Activated T-helper 17 cell treated with anti-CD3 and anti-CD28 coated beads, Interleukin-2, amount 50 U/mL, for 72 hours (primary cell): ENCODE measurements around the gene DUOX2. TPM values are rescaled to one million over a fixed set of nuclear protein-coding genes. Genes with fewer than 3 reads are reported as not detected.
A peak's percentile ranks its signal among the peaks of the same experiment; 100 is the strongest.
"Not testable (repeated sequence)": the region's sequence is repeated elsewhere in the genome, so short reads cannot be mapped to it uniquely, and the experiment has no call there.

ENCODE experiments used
- ATAC-seq: fragments of 150-1000 bp; cut with Tn5 transposase; replicated peaks from 2 replicates; pipeline ENCODE4 v1.10.0; 2021; ENCODE audit warnings: mild to moderate bottlenecking, moderate library complexity
- H3K27ac Mint-ChIP-seq: one replicate; pipeline ENCODE4 v1.8.0; 2022; ENCODE audit warnings: mixed read lengths
- H3K27me3 Mint-ChIP-seq: one replicate; pipeline ENCODE4 v1.8.0; 2022; ENCODE audit warnings: mixed read lengths
- H3K36me3 Mint-ChIP-seq: one replicate; pipeline ENCODE4 v1.8.0; 2022; ENCODE audit warnings: low read depth, mild to moderate bottlenecking, mixed read lengths
- H3K4me1 Mint-ChIP-seq: one replicate; pipeline ENCODE4 v1.8.0; 2022; ENCODE audit warnings: mixed read lengths
- H3K4me3 Mint-ChIP-seq: one replicate; pipeline ENCODE4 v1.8.0; 2022; ENCODE audit warnings: mild to moderate bottlenecking, mixed read lengths
- H3K9me3 Mint-ChIP-seq: one replicate; pipeline ENCODE4 v1.8.0; 2022; ENCODE audit warnings: mixed read lengths
- total RNA-seq, 2 donors: library from RNA; stranded (reverse); gene quantifications; one replicate each; pipeline ENCODE4 v1.2.3, GENCODE V29; 2022

DUOX2 gene
- total RNA-seq, 2 donors from 2014 or later = 0.21 TPM; not detected in 1

DNA sequence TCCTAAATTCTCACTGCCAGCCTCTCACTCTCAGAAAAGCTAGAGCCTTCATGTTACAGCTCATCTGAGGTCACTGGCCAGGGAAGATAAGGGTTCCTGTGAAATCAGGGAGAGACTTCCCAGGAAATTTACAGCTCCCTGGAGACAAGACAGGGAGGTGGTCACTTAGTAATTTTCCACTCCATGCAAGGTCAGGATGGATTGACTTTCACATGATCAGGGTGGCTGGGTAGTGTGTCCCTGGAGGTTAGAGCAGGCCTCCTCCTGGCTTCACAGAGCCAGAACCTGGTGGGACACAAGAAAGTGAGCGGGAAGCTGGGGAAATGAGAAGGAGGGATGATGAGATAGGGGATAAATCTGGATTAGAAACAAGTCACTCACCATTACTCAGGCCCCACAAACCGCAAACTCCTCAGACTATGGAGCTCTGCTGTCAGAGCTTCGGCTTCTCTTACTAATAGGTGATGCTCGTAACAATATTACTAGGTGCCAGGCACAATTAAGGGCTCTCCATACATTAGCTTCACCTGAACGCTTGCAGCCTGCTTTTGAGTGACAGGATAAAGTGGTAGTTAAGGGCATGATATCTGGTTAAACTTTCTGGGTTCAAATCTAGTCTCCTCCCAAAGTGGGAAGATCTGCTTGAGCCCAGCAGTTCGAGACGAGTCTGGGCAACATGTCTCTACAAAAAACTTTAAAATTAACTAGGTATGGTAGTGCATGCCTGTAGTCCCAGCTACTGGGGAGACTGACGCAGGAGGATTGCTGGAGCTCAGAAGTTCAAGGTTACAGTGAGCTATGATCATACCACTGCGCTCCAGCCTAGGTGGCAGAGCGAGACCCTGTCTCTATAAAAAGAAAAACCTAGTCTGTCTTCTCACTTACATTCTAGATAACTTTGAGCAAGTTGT is 24.9 kb downstream of the DUOX2 start:
- H3K27me3 Mint-ChIP-seq = peaks cover 38% of the 10 kb centered on the region
- no peaks in the 10 kb centered on the region for H3K36me3 Mint-ChIP-seq
- no peak overlapping the region for H3K4me3 Mint-ChIP-seq
- H3K9me3 Mint-ChIP-seq = no peaks in the 10 kb centered on the region
- H3K4me1 Mint-ChIP-seq = no peaks in the 10 kb centered on the region
- ATAC-seq = no peak
- H3K27ac Mint-ChIP-seq = no peak overlapping the region

DNA sequence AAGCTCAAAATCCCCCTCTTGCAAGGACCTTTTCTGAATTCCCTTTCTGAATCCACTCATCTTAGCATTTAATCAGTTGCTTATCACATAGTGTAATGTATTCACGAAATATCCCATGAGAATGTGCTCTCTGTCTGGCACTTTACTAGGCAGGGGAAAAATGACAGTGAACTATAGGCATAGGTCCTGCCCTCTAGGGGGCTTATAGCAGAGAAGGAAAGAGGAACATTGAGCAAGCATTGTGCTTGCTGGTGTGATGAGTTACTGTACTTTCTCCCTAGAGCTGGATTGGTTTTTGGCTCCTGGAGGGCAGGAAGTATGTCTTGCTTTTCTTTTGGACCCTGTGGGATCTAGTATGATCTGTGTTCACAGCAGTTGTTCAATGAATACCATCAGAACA is 26.5 kb downstream of the DUOX2 start:
- peaks cover 40% of the 10 kb centered on the region for H3K27me3 Mint-ChIP-seq
- no peaks in the 10 kb centered on the region for H3K9me3 Mint-ChIP-seq
- no peaks in the 10 kb centered on the region for H3K36me3 Mint-ChIP-seq
- no peaks in the 10 kb centered on the region for H3K4me1 Mint-ChIP-seq
- H3K27ac Mint-ChIP-seq = no peak overlapping the region
- no peak for ATAC-seq
- H3K4me3 Mint-ChIP-seq = no peak overlapping the region

DNA sequence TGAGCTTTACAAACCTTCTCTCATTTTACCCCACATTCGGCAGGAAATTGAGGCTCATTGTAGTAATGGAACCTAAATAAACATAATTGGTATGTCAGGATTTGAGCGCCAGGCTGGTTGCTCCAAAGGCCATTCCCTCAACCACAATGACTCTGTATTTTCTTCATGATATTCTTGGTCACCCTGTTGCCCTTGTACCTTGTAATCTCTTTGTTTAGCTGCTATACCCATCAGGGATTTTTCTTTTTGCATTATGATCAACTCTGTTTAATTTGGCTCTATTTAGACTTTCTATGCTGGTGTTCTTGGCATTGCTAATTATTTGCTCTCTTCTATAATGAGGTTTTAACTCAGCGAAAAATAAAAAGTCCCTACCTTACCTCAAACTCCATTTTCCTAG is 29.8 kb downstream of the DUOX2 start:
- H3K27ac Mint-ChIP-seq = no peak overlapping the region
- H3K9me3 Mint-ChIP-seq = no peaks in the 10 kb centered on the region
- no peaks in the 10 kb centered on the region for H3K36me3 Mint-ChIP-seq
- no peak for ATAC-seq
- no peaks in the 10 kb centered on the region for H3K4me1 Mint-ChIP-seq
- peaks cover 21% of the 10 kb centered on the region for H3K27me3 Mint-ChIP-seq
- no peak overlapping the region for H3K4me3 Mint-ChIP-seq

DNA sequence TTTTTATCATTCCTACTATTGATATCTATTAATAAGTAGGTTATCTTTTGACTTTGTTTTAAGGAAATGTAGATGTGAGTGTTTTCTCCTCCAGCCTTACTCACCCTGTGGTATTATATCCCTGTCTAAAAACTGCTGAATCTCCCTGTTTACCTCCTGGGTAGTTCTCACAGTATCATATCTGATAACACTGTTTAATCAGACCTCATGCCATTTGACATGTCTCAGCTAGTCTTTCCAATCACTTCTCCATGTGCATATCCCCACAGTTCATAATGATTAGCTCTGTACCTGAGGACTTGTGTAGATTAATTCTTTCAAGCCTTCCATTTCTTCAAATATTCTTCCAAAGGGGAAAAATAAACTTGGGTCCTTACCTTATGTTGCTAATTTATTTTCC is 30.7 kb downstream of the DUOX2 start:
- Mint-ChIP-seq H3K4me1 (no peaks in the 10 kb centered on the region), H3K27me3 (peaks cover 18% of the 10 kb centered on the region)

DNA sequence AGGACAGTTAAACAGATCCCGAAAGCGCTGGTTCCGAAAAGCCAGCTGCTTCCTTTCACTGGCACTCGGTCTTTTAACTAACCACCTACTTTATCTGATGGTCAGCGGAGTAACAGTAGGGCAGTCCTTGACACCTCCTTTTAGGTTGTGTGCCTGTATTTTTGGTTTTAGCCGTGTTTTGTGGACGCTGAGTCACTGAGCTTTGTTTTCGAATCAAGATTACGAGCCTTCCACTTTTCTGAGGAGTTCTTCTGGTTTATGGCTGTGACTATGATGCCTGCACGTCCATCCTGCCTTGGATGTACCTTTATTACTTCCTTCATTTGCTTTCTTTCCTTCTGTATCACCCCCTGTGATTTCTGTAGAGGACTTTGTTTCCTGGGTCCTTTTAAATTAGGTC is 31.6 kb downstream of the DUOX2 start:
- ATAC-seq, H3K27ac Mint-ChIP-seq, H3K36me3 Mint-ChIP-seq, H3K4me3 Mint-ChIP-seq, H3K9me3 Mint-ChIP-seq, H3K4me1 Mint-ChIP-seq: not testable (repeated sequence)
- peaks cover 17% of the 10 kb centered on the region for H3K27me3 Mint-ChIP-seq

More for the DNA sequence above, 30.7 kb downstream of the DUOX2 start:
- Mint-ChIP-seq H3K9me3 (no peaks in the 10 kb centered on the region), H3K4me3 (no peak overlapping the region), H3K27ac (no peak overlapping the region), H3K36me3 (no peaks in the 10 kb centered on the region)
- ATAC-seq = no peak

DNA sequence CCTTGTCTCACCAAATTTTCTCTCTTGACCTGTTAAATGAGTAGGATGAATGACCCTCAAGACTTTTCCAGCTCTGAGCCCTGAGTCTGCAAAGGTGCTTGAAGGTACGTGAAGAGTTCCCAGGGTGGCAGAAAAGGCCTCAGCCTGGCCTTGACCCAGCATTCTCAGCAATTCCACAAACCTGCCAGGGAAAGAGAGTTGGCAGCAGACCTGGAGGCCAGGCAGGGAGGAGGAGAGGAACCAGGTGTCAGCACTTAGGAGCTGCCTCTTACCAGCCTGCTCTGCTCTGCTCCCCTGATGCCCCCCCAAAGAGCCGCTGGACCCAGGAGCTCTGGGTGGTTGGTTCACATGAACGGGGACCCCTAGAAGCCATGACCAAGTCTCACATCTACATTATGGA is 33.4 kb downstream of the DUOX2 start:
- H3K9me3 Mint-ChIP-seq, H3K4me3 Mint-ChIP-seq, H3K27ac Mint-ChIP-seq, H3K4me1 Mint-ChIP-seq, ATAC-seq, H3K36me3 Mint-ChIP-seq: not testable (repeated sequence)
- peaks cover 12% of the 10 kb centered on the region for H3K27me3 Mint-ChIP-seq

DNA sequence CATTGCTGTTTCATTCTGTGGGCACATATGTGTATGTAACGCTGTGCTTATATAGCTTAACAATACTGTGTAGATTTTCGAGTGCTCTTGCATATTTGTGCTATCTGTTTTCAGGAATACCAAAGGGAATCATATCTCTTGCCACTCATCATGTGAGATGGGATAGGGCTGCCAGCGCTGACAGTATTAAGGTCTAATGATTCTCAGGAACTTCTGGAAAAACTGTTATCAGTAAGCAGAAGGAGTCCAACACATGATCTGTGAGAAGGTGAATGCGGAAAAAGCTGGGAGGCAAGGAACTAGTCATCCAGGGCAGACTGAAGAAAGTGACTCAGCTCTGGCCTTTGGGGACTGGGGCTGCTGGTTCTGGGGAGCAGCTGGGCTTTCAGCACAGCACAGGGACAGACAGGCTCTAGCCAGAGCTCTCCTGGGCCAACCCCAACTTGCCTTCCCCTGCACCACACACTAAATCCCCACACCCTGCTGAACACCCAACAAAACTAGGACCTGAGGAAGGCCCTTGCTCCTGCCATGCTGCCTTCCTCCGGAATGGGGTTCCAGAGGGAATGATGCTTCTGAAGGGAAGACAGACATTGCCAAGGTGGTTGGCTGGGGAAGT is 34.2 kb downstream of the DUOX2 start:
- not testable (repeated sequence) for H3K27ac Mint-ChIP-seq, H3K36me3 Mint-ChIP-seq, H3K27me3 Mint-ChIP-seq, H3K4me1 Mint-ChIP-seq, H3K4me3 Mint-ChIP-seq, H3K9me3 Mint-ChIP-seq, ATAC-seq

DNA sequence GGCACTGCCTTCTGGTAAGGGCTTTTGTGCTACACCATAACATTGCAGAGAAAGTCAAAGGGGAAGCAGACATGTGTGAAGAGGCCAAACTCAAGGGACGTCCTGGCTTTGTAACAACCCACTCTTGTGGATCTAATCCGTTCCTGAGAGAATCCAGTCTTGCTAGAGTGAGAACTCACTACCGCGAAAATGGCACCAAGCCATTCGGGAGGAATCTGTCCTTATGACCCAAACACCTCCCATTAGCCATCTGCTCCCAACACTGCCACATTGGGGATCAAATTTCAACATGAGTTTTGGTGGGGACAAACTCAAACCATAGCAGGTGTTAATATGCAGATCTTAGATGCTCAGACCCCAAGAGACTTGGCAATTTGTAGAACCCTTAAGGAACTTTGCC is 34.8 kb downstream of the DUOX2 start:
- not testable (repeated sequence) for H3K9me3 Mint-ChIP-seq, ATAC-seq, H3K36me3 Mint-ChIP-seq, H3K27ac Mint-ChIP-seq, H3K4me1 Mint-ChIP-seq, H3K4me3 Mint-ChIP-seq, H3K27me3 Mint-ChIP-seq

DNA sequence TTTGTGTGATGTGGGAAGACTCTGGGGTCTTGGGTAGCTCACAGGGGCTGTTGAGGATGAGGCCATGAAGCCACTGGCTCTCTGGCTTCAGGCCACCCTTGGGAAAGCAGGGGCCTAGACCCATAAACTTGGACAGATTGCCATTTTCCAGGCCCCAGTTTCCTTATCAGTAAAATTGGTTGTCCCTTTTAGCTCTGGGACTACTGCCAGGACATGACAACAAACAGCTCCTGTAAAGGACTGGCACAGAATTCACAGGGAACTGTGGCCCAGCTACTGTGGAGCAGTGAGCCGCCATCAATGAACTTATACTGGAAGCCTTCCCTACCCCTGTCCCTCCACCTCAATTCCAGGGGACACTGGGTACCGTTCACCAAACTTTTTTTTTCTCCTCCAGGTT is 36.6 kb downstream of the DUOX2 start:
- not testable (repeated sequence) for ATAC-seq, H3K9me3 Mint-ChIP-seq, H3K27ac Mint-ChIP-seq, H3K4me3 Mint-ChIP-seq, H3K36me3 Mint-ChIP-seq, H3K27me3 Mint-ChIP-seq, H3K4me1 Mint-ChIP-seq

DNA sequence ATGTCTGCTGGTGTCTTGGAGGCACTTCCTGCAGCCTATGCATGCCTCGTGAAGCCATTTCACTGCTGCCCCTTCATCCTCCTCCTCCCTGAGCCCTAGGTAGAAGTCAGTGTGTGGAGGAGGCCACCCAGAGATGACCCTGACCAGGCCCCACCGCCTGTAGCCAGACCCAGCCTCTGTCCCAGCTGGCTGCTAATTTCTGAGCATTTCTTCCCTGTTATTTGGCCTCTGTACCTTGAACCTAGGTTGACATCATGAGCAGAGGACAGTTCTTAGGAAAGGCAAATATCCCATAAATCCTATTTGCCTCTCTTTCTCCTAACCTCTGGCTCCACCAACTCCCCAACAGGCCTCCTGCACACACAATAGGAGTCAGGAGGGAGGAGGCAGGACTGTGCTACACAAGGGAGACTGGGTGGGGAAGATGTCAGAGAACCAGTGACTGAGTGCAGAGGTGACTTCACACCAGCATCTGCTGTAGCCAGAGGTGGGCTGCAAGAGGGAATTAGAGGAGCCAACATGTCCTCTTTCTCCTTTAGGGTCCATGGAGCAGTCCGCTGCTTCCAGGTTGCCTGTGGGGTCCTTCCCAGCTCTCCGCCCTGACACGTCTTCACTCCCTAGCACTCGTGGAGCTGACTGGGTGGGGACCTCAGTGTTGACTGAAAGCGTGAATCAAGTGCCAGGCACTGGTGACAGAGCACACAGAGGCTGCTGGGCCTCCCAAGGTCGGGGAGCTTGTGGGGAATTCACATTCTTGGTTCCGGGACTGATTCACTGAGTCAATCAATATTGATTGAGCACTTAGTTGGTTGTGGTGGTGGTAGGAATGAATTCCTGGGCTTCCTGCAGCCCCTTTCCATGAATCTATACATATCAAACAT is 38.3 kb downstream of the DUOX2 start:
- not testable (repeated sequence) for H3K9me3 Mint-ChIP-seq, H3K36me3 Mint-ChIP-seq, H3K27ac Mint-ChIP-seq, H3K4me1 Mint-ChIP-seq, H3K27me3 Mint-ChIP-seq, H3K4me3 Mint-ChIP-seq
- peak; percentile 44 for ATAC-seq

DNA sequence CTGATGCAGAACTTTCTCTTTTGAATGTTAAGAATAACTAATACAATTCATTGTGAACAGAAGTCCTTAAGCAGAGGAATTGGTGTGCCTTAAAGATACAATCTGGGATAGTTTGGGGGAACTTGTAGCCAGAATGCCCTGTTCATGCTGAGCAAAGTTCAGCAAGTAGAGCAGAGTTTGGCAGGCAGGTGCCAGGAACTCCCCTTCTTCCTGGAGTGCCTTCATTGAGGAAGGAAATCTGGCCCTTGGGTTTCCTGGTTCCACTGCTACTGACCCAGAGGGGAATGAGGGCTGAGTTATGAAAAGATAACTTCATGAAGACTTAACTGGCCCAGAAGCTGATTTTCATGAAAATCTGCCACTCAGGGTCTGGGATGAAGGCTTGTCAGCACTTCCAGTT is 40.4 kb downstream of the DUOX2 start:
- peaks cover 12% of the 10 kb centered on the region for H3K36me3 Mint-ChIP-seq
- H3K9me3 Mint-ChIP-seq, H3K27ac Mint-ChIP-seq, H3K27me3 Mint-ChIP-seq, H3K4me3 Mint-ChIP-seq, H3K4me1 Mint-ChIP-seq, ATAC-seq: not testable (repeated sequence)

DNA sequence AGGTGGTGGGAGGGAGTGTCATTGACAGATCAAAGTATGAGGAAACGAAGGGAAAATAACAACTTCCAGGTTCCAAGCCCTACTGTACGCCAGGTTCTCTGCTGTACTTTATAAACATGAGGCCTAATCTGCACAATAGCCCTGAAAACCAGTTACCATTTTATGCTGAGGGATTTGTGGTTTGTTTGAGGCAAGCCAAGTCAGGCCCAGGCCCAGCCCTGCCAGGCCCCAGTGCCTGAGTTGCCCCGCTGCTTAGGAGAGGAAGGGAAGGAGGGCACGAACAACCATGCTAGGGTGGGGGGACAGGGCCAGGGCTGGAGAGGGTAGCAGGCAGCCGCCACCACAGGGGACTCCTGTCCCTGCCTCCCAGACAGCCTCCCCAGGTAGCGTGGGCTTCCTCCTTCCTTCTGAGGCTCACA is 44.0 kb downstream of the DUOX2 start:
- H3K36me3 Mint-ChIP-seq = peaks cover 27% of the 10 kb centered on the region
- not testable (repeated sequence) for H3K4me3 Mint-ChIP-seq

DNA sequence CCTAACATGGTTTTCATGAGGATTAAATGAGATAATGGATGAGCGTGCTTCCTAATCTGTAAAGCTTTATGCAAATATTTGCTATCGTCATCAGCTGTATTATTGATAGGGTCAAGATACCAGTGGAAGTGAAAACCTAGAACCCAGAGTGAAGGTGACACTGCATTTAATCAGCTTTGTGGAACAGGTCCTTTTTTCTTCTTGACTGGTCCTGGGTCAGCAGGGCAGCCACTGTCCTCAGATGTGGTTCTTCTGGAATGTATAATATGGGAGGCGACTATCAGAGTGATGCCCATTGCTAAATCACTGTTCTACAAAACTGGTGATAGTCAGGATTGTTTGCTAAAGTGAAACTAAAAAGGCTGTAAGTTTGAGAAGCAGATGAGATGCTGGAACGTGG is 49.6 kb downstream of the DUOX2 start:
- H3K27me3 Mint-ChIP-seq = no peaks in the 10 kb centered on the region

More for the DNA sequence above, 44.0 kb downstream of the DUOX2 start:
- not testable (repeated sequence) for H3K27me3 Mint-ChIP-seq, H3K27ac Mint-ChIP-seq, ATAC-seq, H3K9me3 Mint-ChIP-seq, H3K4me1 Mint-ChIP-seq

DNA sequence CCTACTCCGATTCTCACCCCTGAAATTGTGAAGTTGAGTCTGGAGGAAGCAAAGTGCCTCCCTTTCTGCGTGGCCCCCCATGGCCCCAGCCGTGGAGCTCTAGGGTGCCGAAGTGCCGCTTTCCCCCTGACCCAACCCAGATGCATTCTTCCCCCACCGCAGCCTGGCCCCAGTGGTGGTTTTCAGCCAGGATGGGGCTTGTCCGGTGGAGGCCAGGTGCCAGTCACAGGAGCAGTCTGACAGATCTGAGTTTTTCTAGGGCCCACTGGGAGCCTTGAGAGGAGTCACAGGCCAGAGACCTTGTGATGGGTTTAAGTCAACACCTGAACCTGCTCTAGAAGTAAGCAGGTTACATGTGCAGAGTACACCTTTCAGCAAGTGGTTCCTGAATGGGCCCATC is 51.7 kb downstream of the DUOX2 start:
- not testable (repeated sequence) for H3K27me3 Mint-ChIP-seq, H3K27ac Mint-ChIP-seq, H3K4me1 Mint-ChIP-seq, H3K9me3 Mint-ChIP-seq, H3K4me3 Mint-ChIP-seq, ATAC-seq
- H3K36me3 Mint-ChIP-seq = peaks cover 15% of the 10 kb centered on the region

More for the DNA sequence above, 49.6 kb downstream of the DUOX2 start:
- Mint-ChIP-seq H3K4me3 (no peak overlapping the region), H3K9me3 (no peaks in the 10 kb centered on the region), H3K4me1 (peaks cover 6% of the 10 kb centered on the region), H3K27ac (no peak overlapping the region), H3K36me3 (peaks cover 32% of the 10 kb centered on the region)
- no peak for ATAC-seq
